Measurements from ENCODE around the gene MSANTD2.

Gene MSANTD2

GRCh38 chr11:124807660-124808270 is 7.6 kb upstream of the MSANTD2 start:
- H3K4me3 ChIP-seq (ENCODE audit: low read depth, low read length) = no peak overlapping the region
- DNase-seq (ENCODE audit: low read depth) = no peak
- TF ChIP-seq CTCF (IDR thresholded peaks at IDR 0.05; ENCODE audit: insufficient read depth, low read depth, low read length, missing control alignments) = no peak

- no peak overlapping the region for H3K4me3 ChIP-seq (ENCODE audit: low read depth, low read length)
- TF ChIP-seq CTCF (IDR thresholded peaks at IDR 0.05; ENCODE audit: insufficient read depth, low read depth, low read length, missing control alignments) = no peak
- no peak for DNase-seq (ENCODE audit: low read depth)
Observed at GRCh38 chr11:124807201-124807600, 7.0 kb upstream of the MSANTD2 start.

- no peak overlapping the region for H3K4me3 ChIP-seq (ENCODE audit: low read depth, low read length)
- no peak for TF ChIP-seq CTCF (IDR thresholded peaks at IDR 0.05; ENCODE audit: insufficient read depth, low read depth, low read length, missing control alignments)
- no peak for DNase-seq (ENCODE audit: low read depth)
Observed at GRCh38 chr11:124804884-124805283, 4.7 kb upstream of the MSANTD2 start.

- TF ChIP-seq CTCF (IDR thresholded peaks at IDR 0.05; ENCODE audit: insufficient read depth, low read depth, low read length, missing control alignments) = no peak
- H3K4me3 ChIP-seq (ENCODE audit: low read depth, low read length) = no peak overlapping the region
- no peak for DNase-seq (ENCODE audit: low read depth)
Observed at GRCh38 chr11:124801636-124802312, 1.6 kb upstream of the MSANTD2 start.

GRCh38 chr11:124801014-124801413 is 808 bp upstream of the MSANTD2 start:
- peak overlapping the region; percentile 82 for H3K4me3 ChIP-seq (ENCODE audit: low read depth, low read length)
- TF ChIP-seq CTCF (IDR thresholded peaks at IDR 0.05; ENCODE audit: insufficient read depth, low read depth, low read length, missing control alignments) = no peak
- DNase-seq (ENCODE audit: low read depth) = no peak

GRCh38 chr11:124799348-124800225 is 619 bp downstream of the MSANTD2 start:
- TF ChIP-seq CTCF (IDR thresholded peaks at IDR 0.05; ENCODE audit: insufficient read depth, low read depth, low read length, missing control alignments) = no peak
- H3K4me3 ChIP-seq (ENCODE audit: low read depth, low read length) = peak overlapping the region; percentile 82
- DNase-seq (ENCODE audit: low read depth) = peak; percentile 49
